ENCODE measurements around the gene MCCC1. TPM values are rescaled to one million over a fixed set of nuclear protein-coding genes. Genes with fewer than 3 reads are reported as not detected.

Gene MCCC1
- total RNA-seq, 3 donors from 2014 or later (not counting 1 experiment from before 2014, with no cell fraction given) = 18.4 to 23.0 (median 21.7) TPM

DNA sequence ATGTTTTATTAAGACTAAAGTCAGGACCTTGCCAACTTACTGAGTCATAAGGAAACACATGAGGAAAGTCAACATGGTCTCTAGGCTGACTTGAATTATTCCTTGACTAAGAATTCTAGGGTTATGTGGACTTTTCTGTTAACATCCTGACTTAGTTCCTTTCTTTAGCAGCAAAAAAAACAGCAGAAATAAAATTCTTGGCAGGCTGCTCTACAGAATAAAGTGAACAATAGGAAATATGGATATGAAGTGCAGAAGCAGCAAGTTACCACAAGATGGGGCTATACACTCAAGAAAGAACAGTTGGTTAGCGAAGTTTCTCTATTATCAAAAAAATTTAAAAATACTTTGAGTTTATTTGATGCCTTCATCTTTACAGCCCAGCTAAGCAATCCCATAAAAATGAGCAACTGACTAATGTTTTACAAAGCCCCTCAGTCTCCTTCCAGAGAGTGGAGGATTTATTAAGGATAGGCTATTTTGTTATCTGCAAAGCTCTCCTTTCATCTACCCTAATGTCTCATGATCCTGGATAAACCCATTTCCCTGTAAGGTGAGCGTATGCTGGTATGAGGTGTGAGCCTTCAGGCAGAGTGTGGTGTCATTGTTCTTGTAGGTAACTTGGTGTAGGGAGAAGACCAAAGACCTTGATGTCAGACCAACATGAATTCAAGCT, 23.1 kb upstream of the MCCC1 start:
- no peaks in the 10 kb centered on the region for H3K36me3 ChIP-seq (ENCODE audit: control insufficient read depth, insufficient read depth, low read length)
- no peaks in the 10 kb centered on the region for H3K4me1 ChIP-seq (ENCODE audit: control insufficient read depth, insufficient read depth, low read length)
- H3K4me3 ChIP-seq (ENCODE audit: low read length) = no peak overlapping the region
- peak in 1 of 2 donors; percentile 73 for DNase-seq
- H3K27ac ChIP-seq (ENCODE audit: low read length) = no peak overlapping the region
- no peaks in the 10 kb centered on the region for H3K4me1 Mint-ChIP-seq
- 83% methylated on average over 1 of the region's 2 CpGs for WGBS (ENCODE audit: insufficient coverage)
- H3K9me3 ChIP-seq (ENCODE audit: control insufficient read depth, insufficient read depth, low read length) = no peaks in the 10 kb centered on the region
- ATAC-seq = peak; percentile 68 to 73 (median 69)
- intact Hi-C loops (cut with micrococcal nuclease) = loop anchor here (1.0 to 5.0 kb wide), 4 partner anchors 65 to 645 kb away; no protein-coding TSS in a partner anchor
- H3K36me3 Mint-ChIP-seq = no peaks in the 10 kb centered on the region
- no peak overlapping the region for H3K4me3 Mint-ChIP-seq
- H3K27ac Mint-ChIP-seq = no peak overlapping the region
- no peaks in the 10 kb centered on the region for H3K9me3 Mint-ChIP-seq
- peaks cover 2% of the 10 kb centered on the region for H3K27me3 ChIP-seq (ENCODE audit: control insufficient read depth, insufficient read depth, low read length)
- H3K27me3 Mint-ChIP-seq (ENCODE audit: low read depth in 2 of 2) = peaks cover 3 to 4% of the 10 kb centered on the region in 2 donors
- TF ChIP-seq, protein P1, sequence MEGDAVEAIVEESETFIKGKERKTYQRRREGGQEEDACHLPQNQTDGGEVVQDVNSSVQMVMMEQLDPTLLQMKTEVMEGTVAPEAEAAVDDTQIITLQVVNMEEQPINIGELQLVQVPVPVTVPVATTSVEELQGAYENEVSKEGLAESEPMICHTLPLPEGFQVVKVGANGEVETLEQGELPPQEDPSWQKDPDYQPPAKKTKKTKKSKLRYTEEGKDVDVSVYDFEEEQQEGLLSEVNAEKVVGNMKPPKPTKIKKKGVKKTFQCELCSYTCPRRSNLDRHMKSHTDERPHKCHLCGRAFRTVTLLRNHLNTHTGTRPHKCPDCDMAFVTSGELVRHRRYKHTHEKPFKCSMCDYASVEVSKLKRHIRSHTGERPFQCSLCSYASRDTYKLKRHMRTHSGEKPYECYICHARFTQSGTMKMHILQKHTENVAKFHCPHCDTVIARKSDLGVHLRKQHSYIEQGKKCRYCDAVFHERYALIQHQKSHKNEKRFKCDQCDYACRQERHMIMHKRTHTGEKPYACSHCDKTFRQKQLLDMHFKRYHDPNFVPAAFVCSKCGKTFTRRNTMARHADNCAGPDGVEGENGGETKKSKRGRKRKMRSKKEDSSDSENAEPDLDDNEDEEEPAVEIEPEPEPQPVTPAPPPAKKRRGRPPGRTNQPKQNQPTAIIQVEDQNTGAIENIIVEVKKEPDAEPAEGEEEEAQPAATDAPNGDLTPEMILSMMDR (IDR thresholded peaks at IDR 0.05) = peak; percentile 85

DNA sequence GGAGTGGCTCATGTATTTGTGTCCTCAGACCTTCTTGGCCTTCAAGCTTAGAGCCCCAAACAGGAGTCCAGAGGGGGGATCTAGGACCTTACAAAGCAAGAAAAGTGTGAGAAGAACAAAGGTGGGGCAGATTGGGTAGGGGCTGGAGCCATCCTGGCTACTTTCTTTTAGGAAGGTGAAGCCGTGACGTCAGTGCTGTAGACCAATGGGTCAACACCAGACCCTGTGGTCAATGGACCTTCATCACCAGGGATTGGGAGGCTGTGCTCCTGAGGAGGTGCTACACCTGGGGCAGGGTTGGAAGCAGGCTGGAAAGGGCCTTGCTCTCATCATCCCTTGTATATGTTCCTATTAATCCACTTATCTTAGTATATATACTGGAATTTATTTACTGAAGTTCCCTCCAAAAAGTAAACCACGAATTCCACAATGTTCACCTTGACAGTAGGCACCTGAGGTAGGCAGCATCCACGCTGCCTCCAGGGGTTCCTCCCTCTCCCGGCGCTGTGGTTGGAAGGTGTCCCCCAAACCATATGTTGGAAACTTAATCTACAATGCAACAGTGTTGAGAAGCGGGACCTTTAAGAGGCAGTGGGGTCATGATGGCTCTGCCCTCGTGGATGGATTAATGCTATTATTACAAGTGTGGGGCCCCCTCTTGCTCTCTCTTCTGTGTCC, 21.4 kb upstream of the MCCC1 start:
- peaks cover 0 to 5% of the 10 kb centered on the region in 2 donors for H3K4me1 Mint-ChIP-seq
- ATAC-seq = no peak
- no peak overlapping the region for H3K27ac Mint-ChIP-seq
- H3K9me3 ChIP-seq (ENCODE audit: control insufficient read depth, insufficient read depth, low read length) = no peaks in the 10 kb centered on the region
- H3K4me3 Mint-ChIP-seq = no peak overlapping the region
- H3K4me1 ChIP-seq (ENCODE audit: control insufficient read depth, insufficient read depth, low read length) = peaks cover 8% of the 10 kb centered on the region
- no peaks in the 10 kb centered on the region for H3K9me3 Mint-ChIP-seq
- no peaks in the 10 kb centered on the region for H3K36me3 ChIP-seq (ENCODE audit: control insufficient read depth, insufficient read depth, low read length)
- DNase-seq = no peak
- no peak overlapping the region for H3K4me3 ChIP-seq (ENCODE audit: low read length)
- 76% methylated on average over 8 of the region's 8 CpGs for WGBS (ENCODE audit: insufficient coverage)
- H3K27me3 ChIP-seq (ENCODE audit: control insufficient read depth, insufficient read depth, low read length) = peaks cover 5% of the 10 kb centered on the region
- intact Hi-C loops (cut with micrococcal nuclease) = loop anchor here (5.0 kb wide), 2 partner anchors 67 to 647 kb away; no protein-coding TSS in a partner anchor
- no peaks in the 10 kb centered on the region for H3K36me3 Mint-ChIP-seq
- TF ChIP-seq, protein P1 (IDR thresholded peaks at IDR 0.05) = no peak
- no peak overlapping the region for H3K27ac ChIP-seq (ENCODE audit: low read length)
- H3K27me3 Mint-ChIP-seq (ENCODE audit: low read depth in 2 of 2) = peaks cover 8% of the 10 kb centered on the region in 2 donors

DNA sequence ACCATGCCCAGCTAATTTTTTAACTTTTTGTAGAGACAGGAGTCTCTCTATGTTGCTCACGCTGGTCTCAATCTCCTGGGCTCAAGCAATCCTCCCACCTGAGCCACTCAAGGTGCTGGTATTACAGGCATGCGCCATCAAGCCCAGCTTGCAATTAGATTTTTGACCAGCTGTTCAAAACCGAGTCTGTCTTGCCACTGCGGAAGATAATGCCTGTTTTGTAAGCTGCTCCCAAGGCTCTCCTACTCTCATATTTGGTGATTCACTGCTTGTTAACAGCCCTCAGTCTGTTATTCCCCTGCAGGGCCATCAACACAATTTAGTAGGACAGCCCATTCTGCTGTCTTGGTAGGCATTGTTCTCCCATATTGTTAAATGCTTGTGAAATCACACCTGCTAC, 17.8 kb upstream of the MCCC1 start:
- DNase-seq (no peak), ATAC-seq (no peak)
- Mint-ChIP-seq H3K27me3 (ENCODE audit: low read depth in 2 of 2) (peaks cover 14 to 16% of the 10 kb centered on the region in 2 donors), H3K4me3 (no peak overlapping the region), H3K4me1 (peaks cover 0 to 5% of the 10 kb centered on the region in 2 donors), H3K36me3 (no peaks in the 10 kb centered on the region), H3K27ac (no peak overlapping the region), H3K9me3 (no peaks in the 10 kb centered on the region)
- peaks cover 11% of the 10 kb centered on the region for H3K4me1 ChIP-seq (ENCODE audit: control insufficient read depth, insufficient read depth, low read length)
- peaks cover 5% of the 10 kb centered on the region for H3K27me3 ChIP-seq (ENCODE audit: control insufficient read depth, insufficient read depth, low read length)
- H3K9me3 ChIP-seq (ENCODE audit: control insufficient read depth, insufficient read depth, low read length) = no peaks in the 10 kb centered on the region
- no peaks in the 10 kb centered on the region for H3K36me3 ChIP-seq (ENCODE audit: control insufficient read depth, insufficient read depth, low read length)
- H3K27ac ChIP-seq (ENCODE audit: low read length) = no peak overlapping the region
- H3K4me3 ChIP-seq (ENCODE audit: low read length) = no peak overlapping the region
- 86% methylated on average over 4 of the region's 4 CpGs for WGBS (ENCODE audit: insufficient coverage)
- intact Hi-C loops (cut with micrococcal nuclease) = no loop called here
- TF ChIP-seq, protein P1 (IDR thresholded peaks at IDR 0.05) = no peak
